ENCODE measurements around the gene CUX1. TPM values are rescaled to one million over a fixed set of nuclear protein-coding genes. Genes with fewer than 3 reads are reported as not detected.

The CUX1 gene
- total and polyA plus RNA-seq, 10 of the 15 experiments (the other 5 are each of a cell fraction or from before 2014, with no cell fraction given) = 6.1 to 48.6 (median 25.9) TPM

DNA sequence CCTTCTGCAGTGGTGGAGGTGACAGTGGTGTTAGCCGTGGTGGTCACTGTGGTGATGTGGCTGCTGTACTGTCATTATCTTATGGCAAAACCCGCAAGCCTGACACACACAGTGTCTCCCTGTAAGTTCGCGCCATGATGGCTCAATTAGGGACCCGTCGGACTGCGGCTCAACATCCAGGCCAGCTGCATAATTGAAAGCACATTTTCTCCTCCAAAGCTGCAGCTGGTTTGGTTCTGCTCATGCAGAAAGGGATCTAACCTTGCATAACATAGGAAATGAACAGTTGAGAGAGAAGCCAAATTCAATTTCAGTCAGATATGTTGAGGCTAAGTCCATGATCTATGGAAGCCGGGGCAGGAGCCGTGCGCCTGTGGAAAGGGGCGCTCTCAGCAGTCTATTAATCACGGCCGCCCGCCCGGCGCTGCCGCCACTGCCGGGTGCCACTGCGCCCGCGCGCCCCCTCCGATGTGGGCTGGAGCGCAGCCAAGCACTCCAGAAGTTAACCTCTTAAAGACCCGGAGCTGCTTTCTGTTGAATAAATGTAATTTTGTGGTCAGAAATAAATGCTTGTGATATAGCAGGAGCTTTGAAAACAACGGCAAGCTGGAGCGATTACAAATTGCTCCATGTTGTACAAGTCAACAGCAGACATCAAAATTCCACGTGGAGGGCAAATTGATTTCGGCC, 227.7 kb downstream of the CUX1 start:
- Histone ChIP-seq H3K9ac (ENCODE audit: control insufficient read depth, insufficient read depth, low read length) (no peak overlapping the region), H3K27me3 (replicated peaks in 1 of 2; ENCODE audit: control insufficient read depth in 2 of 2, insufficient read depth in 2 of 2, low read length in 1 of 2) (no peaks in the 10 kb centered on the region), H3K79me2 (ENCODE audit: control insufficient read depth, insufficient read depth, low read length) (peaks cover 2% of the 10 kb centered on the region), H3K27ac (ENCODE audit: control insufficient read depth, insufficient read depth) (no peak overlapping the region), H4K20me1 (ENCODE audit: control insufficient read depth, insufficient read depth) (0 out of 2 replicates have a peak, but pooled peaks cover 4% of the 10 kb centered on the region), H3K9me3 (replicated peaks; ENCODE audit: control insufficient read depth, insufficient read depth, low read length) (no peaks in the 10 kb centered on the region), H3K4me2 (ENCODE audit: control insufficient read depth, insufficient read depth) (peak overlapping the region; percentile 67; the same call in 1 of the 2 replicates), H2AFZ (ENCODE audit: control insufficient read depth, low read depth, low read length) (no peak overlapping the region), H3K4me1 (ENCODE audit: control insufficient read depth, insufficient read depth, low read length) (peaks cover 54% of the 10 kb centered on the region), H3K4me3 (no peak overlapping the region), H3K36me3 (ENCODE audit: control insufficient read depth in 2 of 2, insufficient read depth in 2 of 2, low read length in 1 of 2) (no peaks in the 10 kb centered on the region; a peak in 2 of 4 replicates)
- no peak for DNase-seq (ENCODE audit: low read depth, low spot score)
- POLR2A ChIA-PET = interaction anchor here (0.5 to 2.0 kb wide), 5 partner anchors 10 to 86 kb away, joined by 3 to 7 read pairs (median 6); no protein-coding TSS in a partner anchor
- CTCF ChIA-PET = interaction anchor here (0.8 to 2.8 kb wide), 3 partner anchors 10 to 41 kb away, joined by 3 to 10 read pairs (median 3); no protein-coding TSS in a partner anchor
- RAD21 ChIA-PET (ENCODE audit: unreplicated experiment) = interaction anchor here (1.1 to 2.5 kb wide), 6 partner anchors 9 to 60 kb away, joined by 5 to 12 read pairs (median 7); no protein-coding TSS in a partner anchor
- 66% methylated on average over 29 of the region's 29 CpGs for WGBS (ENCODE audit: insufficient coverage, insufficient replicate concordance, low lambda C conversion rate, missing lambda C conversion rate)
- in situ Hi-C loops (cut with MboI) (no loop called here), intact Hi-C loops (cut with micrococcal nuclease; ENCODE audit: unreplicated experiment) (loop anchor here (5.0 kb wide), 1 partner anchor 53 kb away; no protein-coding TSS in a partner anchor)
- 0 out of 2 replicates have a peak, but pooled peaks have one; percentile 10 for TF ChIP-seq RUNX3 (IDR thresholded peaks at IDR 0.05; ENCODE audit: low read length)
- TF ChIP-seq CBFB (IDR thresholded peaks at IDR 0.05; ENCODE audit: low read depth) = no peak
- FAIRE-seq = no peak
- ATAC-seq = no peak
- SMC1A ChIA-PET (ENCODE audit: uncharacterized antibody, unreplicated experiment) = interaction anchor here (1.0 to 3.1 kb wide), 6 partner anchors 10 to 81 kb away, joined by 3 to 23 read pairs (median 6); no protein-coding TSS in a partner anchor
- BruUV-seq (replicated peaks) = no TSS peak

DNA sequence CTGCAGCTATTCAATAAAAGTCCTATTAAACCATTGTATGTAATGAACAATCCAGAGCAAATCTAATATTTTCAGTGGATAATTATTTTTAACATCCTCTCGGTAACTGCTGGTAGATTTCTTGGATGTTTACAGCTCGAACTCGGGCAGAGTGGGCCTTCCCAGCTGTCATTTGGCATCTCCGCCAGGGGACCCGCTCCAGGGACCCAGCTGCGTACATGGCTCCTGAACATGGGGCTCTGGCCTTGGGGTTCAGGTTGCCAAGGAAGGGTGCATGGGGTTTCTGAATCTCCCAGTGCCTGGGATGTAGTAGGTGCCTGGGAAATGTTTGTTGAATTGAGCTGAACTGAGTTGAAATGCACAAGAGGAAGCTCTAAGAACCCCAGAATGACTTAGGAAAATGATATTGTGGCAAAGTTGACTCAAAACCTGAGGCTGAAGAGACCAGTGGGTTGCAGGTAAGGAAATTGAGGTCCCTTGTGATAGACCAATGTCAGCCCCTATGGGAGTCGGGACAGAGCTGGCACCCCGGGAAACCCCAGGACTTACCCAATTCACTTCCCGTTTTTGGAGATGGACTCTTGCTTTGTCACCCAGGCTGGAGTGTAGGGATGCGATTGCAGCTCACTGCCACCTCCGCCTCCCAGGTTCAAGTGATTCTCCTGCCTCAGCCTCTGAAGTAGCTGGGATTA, 228.4 kb downstream of the CUX1 start:
- Histone ChIP-seq H4K20me1 (ENCODE audit: control insufficient read depth, insufficient read depth) (0 out of 2 replicates have a peak, but pooled peaks cover 4% of the 10 kb centered on the region), H3K36me3 (ENCODE audit: control insufficient read depth in 2 of 2, insufficient read depth in 2 of 2, low read length in 1 of 2) (no peaks in the 10 kb centered on the region; a peak in 2 of 4 replicates), H3K9me3 (replicated peaks; ENCODE audit: control insufficient read depth, insufficient read depth, low read length) (no peaks in the 10 kb centered on the region), H3K4me3 (no peak overlapping the region), H3K79me2 (ENCODE audit: control insufficient read depth, insufficient read depth, low read length) (peaks cover 2% of the 10 kb centered on the region), H2AFZ (ENCODE audit: control insufficient read depth, low read depth, low read length) (no peak overlapping the region), H3K4me2 (ENCODE audit: control insufficient read depth, insufficient read depth) (peak overlapping the region; percentile 67), H3K4me1 (ENCODE audit: control insufficient read depth, insufficient read depth, low read length) (peaks cover 49% of the 10 kb centered on the region), H3K27ac (ENCODE audit: control insufficient read depth, insufficient read depth) (peak overlapping the region; percentile 30; the same call in 1 of the 2 replicates), H3K9ac (ENCODE audit: control insufficient read depth, insufficient read depth, low read length) (no peak overlapping the region), H3K27me3 (replicated peaks in 1 of 2; ENCODE audit: control insufficient read depth in 2 of 2, insufficient read depth in 2 of 2, low read length in 1 of 2) (no peaks in the 10 kb centered on the region)
- ATAC-seq = peak; percentile 65
- BruUV-seq (replicated peaks) = no TSS peak
- intact Hi-C loops (cut with micrococcal nuclease; ENCODE audit: unreplicated experiment) (loop anchor here (5.0 kb wide), 1 partner anchor 54 kb away; no protein-coding TSS in a partner anchor), in situ Hi-C loops (cut with MboI) (no loop called here)
- ChIA-PET SMC1A (ENCODE audit: uncharacterized antibody, unreplicated experiment) (interaction anchor here (0.9 to 3.1 kb wide), 11 partner anchors 8 to 302 kb away, joined by 3 to 23 read pairs (median 4); no protein-coding TSS in a partner anchor), RAD21 (ENCODE audit: unreplicated experiment) (interaction anchor here (1.1 to 2.5 kb wide), 9 partner anchors 9 to 64 kb away, joined by 4 to 12 read pairs (median 6); no protein-coding TSS in a partner anchor), POLR2A (interaction anchor here (0.5 to 2.0 kb wide), 6 partner anchors 10 to 85 kb away, joined by 3 to 7 read pairs (median 6); no protein-coding TSS in a partner anchor), CTCF (interaction anchor here (0.8 to 2.8 kb wide), 4 partner anchors 11 to 54 kb away, joined by 3 to 10 read pairs (median 3); no protein-coding TSS in a partner anchor)
- WGBS (ENCODE audit: insufficient coverage, insufficient replicate concordance, low lambda C conversion rate, missing lambda C conversion rate) = 46% methylated on average over 11 of the region's 11 CpGs
- peak; percentile 53 for DNase-seq (ENCODE audit: low read depth, low spot score)
- peak; percentile 47 for FAIRE-seq
- TF ChIP-seq CBX5 (IDR thresholded peaks at IDR 0.05; ENCODE audit: low read depth) (no peak), HCFC1 (IDR thresholded peaks at IDR 0.05; ENCODE audit: low read length) (no peak), CEBPB (IDR thresholded peaks at IDR 0.05; ENCODE audit: borderline replicate concordance in 1 of 2, low read depth in 2 of 2, low read length in 2 of 2) (no peak), SMARCA5 (IDR thresholded peaks at IDR 0.05) (no peak), CHD4 (IDR thresholded peaks at IDR 0.05) (no peak), LARP7 (IDR thresholded peaks at IDR 0.05) (no peak), ZNF24 (IDR thresholded peaks at IDR 0.05) (no peak), CEBPZ (IDR thresholded peaks at IDR 0.05; ENCODE audit: low read depth, low read length) (no peak), RUNX3 (IDR thresholded peaks at IDR 0.05; ENCODE audit: low read length) (peak; percentile 77), TCF7 (IDR thresholded peaks at IDR 0.05; ENCODE audit: borderline replicate concordance) (no peak)
